ENCODE data around the gene GLYR1.

GLYR1 gene

DNA sequence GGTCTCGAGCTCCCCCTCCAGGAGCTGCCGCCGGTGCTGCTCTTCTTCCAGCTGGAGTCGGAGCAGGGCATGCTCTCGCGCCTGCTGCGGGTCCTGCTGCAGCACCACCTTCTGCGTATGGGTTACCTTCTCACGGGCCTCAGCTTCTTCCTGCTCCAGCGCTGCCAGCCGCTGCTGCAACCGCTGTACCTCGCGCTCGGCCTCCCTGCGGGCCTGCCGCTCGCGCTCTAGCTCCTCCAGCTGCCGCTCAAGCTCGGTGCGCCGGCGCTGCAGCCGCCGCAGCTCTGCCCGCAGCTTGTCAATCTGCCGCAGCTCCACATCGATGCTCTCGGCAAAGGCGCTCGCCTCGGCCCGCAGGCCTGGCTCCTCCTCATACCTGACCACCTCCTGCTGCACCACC is 37.1 kb upstream of the GLYR1 start:
- no peak for DNase-seq
- Mint-ChIP-seq H3K27ac (peak overlapping the region in 1 of 2 donors; percentile 92), H3K9me3 (no peaks in the 10 kb centered on the region), H3K27me3 (no peaks in the 10 kb centered on the region), H3K4me1 (no peaks in the 10 kb centered on the region), H3K4me3 (no peak overlapping the region)
- no peak for ATAC-seq

DNA sequence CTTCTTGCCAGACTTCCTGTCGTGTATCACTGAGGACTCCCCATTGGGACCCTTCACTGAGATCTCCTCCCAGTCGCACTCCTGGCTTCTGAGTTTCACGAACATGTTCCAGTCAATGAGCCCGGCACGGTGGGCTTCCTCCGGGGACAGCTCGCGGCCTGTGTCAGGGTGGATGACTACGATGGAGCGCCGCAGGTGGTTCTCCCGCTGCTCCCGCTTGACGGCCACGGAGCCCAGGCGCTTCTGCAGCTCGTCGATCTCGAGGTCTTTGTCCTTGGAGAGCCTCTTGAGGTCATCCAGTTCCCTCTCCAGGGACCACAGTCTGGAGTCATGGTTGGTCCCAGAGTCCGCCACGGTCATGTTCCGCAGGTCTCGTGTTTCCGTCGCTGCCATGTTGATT is 36.4 kb upstream of the GLYR1 start:
- ATAC-seq (no peak), DNase-seq (no peak)
- Mint-ChIP-seq H3K4me3 (no peak overlapping the region), H3K9me3 (no peaks in the 10 kb centered on the region), H3K27me3 (no peaks in the 10 kb centered on the region), H3K27ac (no peak overlapping the region), H3K4me1 (no peaks in the 10 kb centered on the region)

DNA sequence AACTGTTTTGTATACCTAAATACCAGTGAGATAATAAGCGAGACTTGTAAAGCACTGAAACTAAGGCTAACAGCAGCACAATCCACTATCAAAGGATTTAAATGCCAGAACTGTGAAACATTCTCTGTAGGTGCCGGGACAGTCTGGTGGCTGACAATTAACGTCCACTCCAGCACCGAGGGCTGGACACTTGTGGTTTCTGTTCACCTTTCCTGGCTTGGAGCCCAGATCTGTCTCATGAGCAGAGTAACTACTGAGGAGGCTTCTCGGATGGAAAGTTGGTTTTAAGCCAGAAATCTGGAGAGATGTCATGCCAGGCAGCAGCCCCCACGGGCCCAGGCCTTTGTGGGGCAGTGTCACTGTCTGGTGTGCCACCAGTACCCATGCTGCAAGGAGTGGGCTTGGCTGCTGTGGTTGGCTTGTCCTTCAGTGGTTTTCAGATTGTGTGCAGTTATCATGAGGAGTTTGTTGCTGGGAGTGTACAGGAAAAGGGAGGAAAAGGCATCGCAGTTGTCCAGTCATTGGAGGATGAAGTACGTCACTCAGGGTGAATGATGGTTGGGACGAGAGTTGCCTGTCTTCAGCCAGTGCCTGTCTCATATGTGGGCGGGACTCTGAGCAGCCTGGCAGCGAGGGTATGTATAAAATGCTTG is 35.7 kb upstream of the GLYR1 start:
- DNase-seq (no peak), ATAC-seq (no peak)
- no peak overlapping the region for H3K4me3 Mint-ChIP-seq
- H3K9me3 Mint-ChIP-seq: no peaks in the 10 kb centered on the region
- no peak overlapping the region for H3K27ac Mint-ChIP-seq
- no peaks in the 10 kb centered on the region for H3K27me3 Mint-ChIP-seq
- no peaks in the 10 kb centered on the region for H3K4me1 Mint-ChIP-seq

DNA sequence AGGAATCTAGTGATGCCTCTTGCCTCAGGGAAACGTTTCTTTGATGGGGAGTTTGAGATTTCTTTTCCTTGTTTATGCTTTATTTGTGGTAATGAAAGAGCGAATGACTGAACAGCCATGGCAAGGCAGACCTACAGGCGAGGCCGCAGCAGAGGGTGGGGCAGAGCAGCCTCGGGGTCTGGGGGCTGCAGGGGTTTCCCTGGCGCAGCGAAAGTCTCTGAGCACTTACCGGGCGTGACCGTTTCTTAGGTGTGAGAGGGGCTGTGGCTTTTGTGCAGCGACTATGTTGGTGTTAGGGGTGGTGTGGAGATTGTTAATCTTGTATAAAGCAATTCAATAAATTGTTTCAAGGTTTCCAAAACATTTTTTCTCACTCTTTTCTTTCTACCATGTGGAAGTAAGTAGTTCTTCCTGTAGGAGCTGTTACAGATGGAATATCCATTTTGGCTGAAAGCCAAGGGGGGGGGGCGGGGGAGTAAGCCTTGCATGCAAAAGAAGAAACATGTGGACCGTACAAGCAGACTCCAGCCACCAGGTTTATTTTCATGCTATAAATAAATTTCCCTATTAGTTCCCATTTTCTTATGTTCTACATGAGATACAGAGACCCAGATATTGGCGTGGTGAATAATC is 35.0 kb upstream of the GLYR1 start:
- H3K4me3 Mint-ChIP-seq: no peak overlapping the region
- H3K4me1 Mint-ChIP-seq: no peaks in the 10 kb centered on the region
- peak overlapping the region in 1 of 2 donors; percentile 44 for H3K27ac Mint-ChIP-seq
- H3K9me3 Mint-ChIP-seq: no peaks in the 10 kb centered on the region
- no peaks in the 10 kb centered on the region for H3K27me3 Mint-ChIP-seq
- DNase-seq (no peak), ATAC-seq (no peak)

DNA sequence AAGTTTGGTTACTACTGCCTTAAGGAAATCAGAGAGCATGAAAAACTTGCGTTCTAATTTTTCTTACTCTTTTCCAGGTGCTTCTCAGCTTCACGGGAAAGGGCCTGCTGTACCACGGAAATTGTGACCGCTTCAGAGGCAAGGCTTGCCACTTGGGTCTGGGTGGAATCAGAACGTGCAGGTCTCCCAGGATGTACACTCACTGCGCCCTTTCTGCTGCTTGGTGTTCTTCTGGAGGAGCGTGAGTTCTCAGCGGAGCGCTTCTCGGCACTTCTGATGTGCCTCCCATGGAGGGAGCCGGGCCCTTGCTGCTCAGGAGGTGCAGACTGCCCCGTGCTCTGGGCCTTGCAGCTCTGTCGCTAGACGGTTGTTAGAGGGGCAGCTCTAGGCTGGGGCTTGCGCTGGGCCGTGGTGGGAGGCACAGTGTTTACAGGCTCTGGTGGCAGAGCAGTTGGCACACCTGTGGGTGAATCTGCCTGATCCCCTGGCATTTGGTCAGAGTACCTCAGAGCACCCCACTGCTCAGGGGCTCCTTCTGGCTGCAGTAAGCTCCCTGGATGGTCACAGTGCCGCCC is 33.0 kb upstream of the GLYR1 start:
- Mint-ChIP-seq H3K9me3 (no peaks in the 10 kb centered on the region), H3K4me1 (no peaks in the 10 kb centered on the region), H3K4me3 (no peak overlapping the region), H3K27ac (peak overlapping the region in 1 of 2 donors; percentile 27), H3K27me3 (no peaks in the 10 kb centered on the region)
- no peak for DNase-seq
- no peak for ATAC-seq

DNA sequence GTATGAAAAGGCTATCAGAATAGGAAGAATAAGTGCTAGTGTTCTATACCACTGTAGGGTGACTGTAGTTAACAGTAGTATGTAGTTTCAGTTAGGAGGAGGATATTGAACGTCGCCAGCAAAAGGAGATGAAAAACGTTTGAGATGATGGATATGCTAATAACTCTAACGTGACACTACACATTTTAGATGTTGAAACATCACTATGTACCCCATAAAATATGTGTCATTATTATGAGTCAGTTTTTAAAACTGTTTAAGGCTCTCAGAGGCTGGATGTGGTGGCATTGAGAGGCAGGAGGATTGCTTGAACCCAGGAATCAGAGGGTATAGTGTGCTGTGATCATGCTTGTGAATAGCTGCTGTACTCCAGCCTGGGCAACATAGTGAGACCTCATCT is 32.0 kb upstream of the GLYR1 start:
- Mint-ChIP-seq H3K9me3 (no peaks in the 10 kb centered on the region), H3K27me3 (no peaks in the 10 kb centered on the region), H3K4me1 (no peaks in the 10 kb centered on the region), H3K27ac (peak overlapping the region in 1 of 2 donors; percentile 34), H3K4me3 (no peak overlapping the region)
- DNase-seq (no peak), ATAC-seq (no peak)

DNA sequence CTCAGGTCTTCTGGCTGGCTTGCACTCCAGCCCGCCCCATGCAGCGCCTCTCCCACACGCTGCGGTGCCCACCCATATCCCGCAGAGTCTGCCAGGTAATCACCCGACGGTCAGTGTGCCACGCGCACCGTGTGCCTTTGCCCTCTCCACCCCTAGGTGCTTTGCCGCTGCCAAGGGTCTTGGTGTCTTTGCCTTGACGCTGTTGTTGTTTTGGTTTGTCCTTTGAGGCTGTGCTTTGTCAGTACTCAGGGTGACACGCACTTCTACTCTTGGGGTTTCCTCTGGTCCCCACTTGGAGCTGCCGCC is 30.2 kb upstream of the GLYR1 start:
- Mint-ChIP-seq H3K4me3 (no peak overlapping the region), H3K27ac (no peak overlapping the region)
- ATAC-seq: no peak

DNA sequence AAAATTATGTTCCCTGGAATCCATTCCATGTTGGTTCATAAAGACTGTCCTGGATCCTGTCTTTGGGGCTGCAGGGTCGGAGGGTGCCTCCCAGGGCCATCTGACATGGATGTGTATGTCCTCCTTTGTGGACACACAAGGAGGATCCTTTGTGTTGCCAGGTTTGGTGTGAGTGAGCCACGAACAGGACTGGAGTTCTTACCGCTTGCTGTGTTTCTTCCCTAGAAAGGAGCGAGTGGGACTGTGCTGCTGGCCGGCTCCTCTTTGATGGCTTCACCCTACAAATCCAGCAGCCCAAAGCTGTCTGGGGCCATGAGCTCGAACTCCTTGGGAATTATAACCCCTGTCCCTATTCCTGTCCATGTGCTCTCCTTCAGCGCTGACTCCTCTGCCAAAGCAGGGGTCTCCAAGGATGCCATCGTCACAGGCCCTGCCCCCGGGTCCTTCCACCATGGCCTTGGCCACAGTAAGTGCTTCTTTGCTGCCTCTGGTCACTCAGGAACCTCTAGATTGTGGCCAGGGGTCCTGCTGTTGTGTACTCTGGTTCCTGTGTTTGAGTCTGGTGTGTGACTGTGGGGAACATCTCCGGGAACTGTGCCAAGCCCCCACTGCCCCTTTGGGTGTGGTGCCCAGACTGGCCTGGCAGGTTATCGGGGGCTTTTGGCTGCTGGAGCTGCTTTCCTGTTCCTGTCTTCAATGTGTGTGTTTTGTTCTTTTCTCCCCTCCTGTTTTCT is 29.7 kb upstream of the GLYR1 start:
- H3K27ac Mint-ChIP-seq: peak overlapping the region; percentile 24 to 72
- no peaks in the 10 kb centered on the region for H3K9me3 Mint-ChIP-seq
- H3K27me3 Mint-ChIP-seq: no peaks in the 10 kb centered on the region
- DNase-seq: no peak
- no peak for ATAC-seq
- H3K4me3 Mint-ChIP-seq: no peak overlapping the region
- H3K4me1 Mint-ChIP-seq: no peaks in the 10 kb centered on the region

More for the DNA sequence above, 30.2 kb upstream of the GLYR1 start:
- Mint-ChIP-seq H3K4me1 (no peaks in the 10 kb centered on the region), H3K27me3 (no peaks in the 10 kb centered on the region), H3K9me3 (no peaks in the 10 kb centered on the region)
- no peak for DNase-seq

DNA sequence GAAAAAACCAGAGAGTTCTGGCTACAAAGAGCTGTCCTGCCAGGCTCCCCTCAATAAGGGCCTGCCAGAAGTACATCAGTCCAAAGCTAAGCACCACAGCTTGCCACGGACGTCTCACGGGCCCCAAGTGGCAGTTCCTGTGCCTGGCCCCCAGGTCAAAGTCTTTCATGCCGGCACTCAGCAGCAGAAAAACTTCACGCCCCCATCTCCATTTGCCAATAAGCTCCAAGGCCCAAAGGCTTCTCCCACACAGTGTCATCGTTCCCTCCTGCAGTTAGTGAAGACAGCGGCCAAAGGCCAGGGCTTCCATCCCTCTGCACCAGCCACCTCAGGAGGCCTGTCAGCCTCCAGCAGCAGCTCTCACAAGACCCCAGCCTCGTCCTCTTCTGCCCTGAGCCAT is 27.6 kb upstream of the GLYR1 start:
- no peak for ATAC-seq
- H3K4me1 Mint-ChIP-seq: no peaks in the 10 kb centered on the region
- peak overlapping the region; percentile 27 to 86 for H3K27ac Mint-ChIP-seq

DNA sequence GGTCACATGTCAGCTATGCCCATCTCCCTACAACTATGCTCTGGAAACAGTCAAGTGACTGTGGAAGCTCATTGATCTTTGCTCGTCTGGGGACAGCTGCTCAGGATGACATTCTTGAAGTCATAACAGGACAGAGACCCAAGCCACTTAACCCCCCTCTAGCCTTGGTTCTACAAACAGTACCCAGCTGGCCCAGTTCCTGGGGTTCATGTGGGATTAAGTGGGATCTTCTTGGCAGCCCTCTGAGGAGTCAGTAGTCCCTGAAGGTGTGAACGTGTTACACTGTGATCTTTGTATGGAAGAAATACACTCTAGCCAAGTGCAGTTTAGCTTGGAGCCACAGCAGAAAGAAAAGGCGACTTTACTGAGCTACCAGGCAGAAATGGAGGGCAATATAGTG is 26.0 kb upstream of the GLYR1 start:
- DNase-seq (no peak), ATAC-seq (no peak)
- no peaks in the 10 kb centered on the region for H3K4me1 Mint-ChIP-seq
- no peak overlapping the region for H3K4me3 Mint-ChIP-seq
- H3K9me3 Mint-ChIP-seq: no peaks in the 10 kb centered on the region
- H3K27me3 Mint-ChIP-seq: no peaks in the 10 kb centered on the region
- no peak overlapping the region for H3K27ac Mint-ChIP-seq

More for the DNA sequence above, 27.6 kb upstream of the GLYR1 start:
- Mint-ChIP-seq H3K4me3 (no peak overlapping the region), H3K9me3 (no peaks in the 10 kb centered on the region), H3K27me3 (no peaks in the 10 kb centered on the region)
- DNase-seq: no peak

DNA sequence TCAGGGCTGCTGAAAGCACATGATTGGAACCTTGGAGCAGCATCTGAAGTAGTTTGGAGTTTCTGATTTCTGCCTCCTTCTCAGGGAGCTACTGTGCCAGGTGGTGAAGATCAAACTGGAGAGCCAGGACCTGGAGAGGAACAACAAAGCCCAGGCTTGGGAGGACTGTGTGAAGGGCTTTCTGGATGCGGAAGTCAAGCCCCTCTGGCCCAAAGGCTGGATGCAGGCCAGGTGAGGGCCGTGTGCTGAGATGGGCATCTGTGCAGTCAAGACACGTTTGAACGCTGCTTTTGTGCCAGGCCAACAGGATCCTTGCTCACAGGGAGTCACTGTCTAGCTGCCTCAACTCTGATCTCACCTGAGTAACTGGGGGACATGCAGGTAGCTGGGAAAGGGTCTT is 24.0 kb upstream of the GLYR1 start:
- H3K4me3 Mint-ChIP-seq: no peak overlapping the region
- H3K27me3 Mint-ChIP-seq: no peaks in the 10 kb centered on the region
- no peak overlapping the region for H3K27ac Mint-ChIP-seq
- peaks cover 5% of the 10 kb centered on the region for H3K4me1 Mint-ChIP-seq
- ATAC-seq (no peak), DNase-seq (no peak)
- no peaks in the 10 kb centered on the region for H3K9me3 Mint-ChIP-seq

DNA sequence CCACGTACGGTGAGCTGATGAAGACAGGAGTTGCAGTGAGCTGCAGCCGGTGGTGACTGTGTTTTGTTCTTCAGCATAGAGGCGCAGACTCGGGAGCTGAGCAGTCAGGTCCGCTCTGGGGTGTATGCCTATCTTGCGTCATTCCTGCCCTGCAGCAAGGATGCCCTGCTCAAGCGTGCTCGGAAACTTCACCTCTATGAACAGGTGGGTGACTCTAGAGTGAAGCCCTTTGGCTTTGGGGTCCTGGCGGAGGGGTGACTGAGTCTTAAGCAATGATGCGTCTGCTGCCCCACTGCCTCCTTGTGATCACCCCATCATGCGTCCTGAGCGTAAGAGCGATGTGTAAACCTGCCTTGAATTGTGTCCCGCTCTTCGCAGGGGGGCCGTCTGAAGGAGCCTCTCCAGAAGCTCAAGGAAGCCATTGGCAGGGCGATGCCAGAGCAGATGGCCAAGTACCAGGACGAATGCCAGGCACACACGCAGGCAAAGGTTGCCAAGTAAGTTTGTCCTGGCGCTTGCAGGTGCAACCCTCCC is 23.1 kb upstream of the GLYR1 start:
- ATAC-seq (no peak), DNase-seq (no peak)
- Mint-ChIP-seq H3K4me3 (no peak overlapping the region), H3K4me1 (peaks cover 5% of the 10 kb centered on the region), H3K27me3 (no peaks in the 10 kb centered on the region), H3K27ac (no peak overlapping the region), H3K9me3 (no peaks in the 10 kb centered on the region)

DNA sequence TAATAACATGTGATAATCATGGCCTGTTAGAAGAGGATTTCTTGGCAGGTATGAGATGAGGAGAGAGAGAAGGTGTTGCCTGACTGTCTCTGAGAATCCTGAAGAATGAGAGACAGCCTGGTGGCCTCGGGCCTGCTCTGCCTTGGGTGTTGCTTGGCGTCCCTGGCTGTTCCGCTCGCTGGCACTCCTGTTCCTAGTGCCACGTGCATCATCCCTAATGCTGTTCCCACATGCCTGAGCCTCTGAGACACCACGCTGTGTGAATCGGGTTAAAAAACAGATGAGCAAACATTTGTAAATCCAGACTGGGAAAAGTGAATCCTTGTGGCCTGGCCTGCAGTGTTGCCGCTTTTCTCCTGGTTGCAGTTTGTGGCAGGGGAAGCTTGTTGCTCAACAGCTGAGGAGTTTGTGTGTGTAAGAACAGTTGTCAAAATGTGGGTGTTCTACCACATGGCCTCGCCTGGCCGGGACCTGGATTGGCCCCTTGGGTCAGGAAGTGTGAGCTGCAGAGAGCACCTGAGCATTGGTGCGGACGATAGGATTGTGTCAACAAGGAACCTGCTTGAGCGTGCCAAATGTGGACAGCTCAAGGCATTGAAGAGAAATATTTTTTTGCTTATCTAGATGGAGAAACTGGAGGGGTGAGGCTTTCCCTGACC is 22.2 kb upstream of the GLYR1 start:
- peaks cover 5% of the 10 kb centered on the region for H3K4me1 Mint-ChIP-seq
- no peak for ATAC-seq
- no peak for DNase-seq
- H3K27me3 Mint-ChIP-seq: no peaks in the 10 kb centered on the region
- H3K27ac Mint-ChIP-seq: no peak overlapping the region
- H3K9me3 Mint-ChIP-seq: no peaks in the 10 kb centered on the region
- no peak overlapping the region for H3K4me3 Mint-ChIP-seq

DNA sequence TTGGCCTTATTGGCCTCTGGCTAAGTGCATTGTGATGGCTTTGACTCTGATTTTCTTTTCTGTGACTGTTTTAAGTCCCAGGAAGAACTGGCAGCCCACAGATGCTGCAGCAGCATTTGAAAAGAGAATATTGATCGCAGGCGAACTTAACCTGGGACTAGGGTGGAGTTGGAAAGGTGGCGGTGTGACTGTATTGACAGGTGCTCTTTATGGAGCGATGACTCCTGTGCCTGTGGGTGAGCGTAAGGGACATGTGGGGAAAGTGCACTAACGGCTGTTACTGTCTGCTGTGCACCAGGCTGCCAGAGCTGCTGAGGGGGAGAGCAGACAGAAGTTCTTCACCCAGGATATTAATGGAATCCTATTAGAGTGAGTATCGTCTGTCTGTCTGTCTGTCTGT is 21.4 kb upstream of the GLYR1 start:
- H3K4me3 Mint-ChIP-seq: no peak overlapping the region
- H3K9me3 Mint-ChIP-seq: no peaks in the 10 kb centered on the region
- H3K4me1 Mint-ChIP-seq: peaks cover 5% of the 10 kb centered on the region
- H3K27ac Mint-ChIP-seq: no peak overlapping the region
- ATAC-seq (no peak), DNase-seq (no peak)
- H3K27me3 Mint-ChIP-seq: no peaks in the 10 kb centered on the region

DNA sequence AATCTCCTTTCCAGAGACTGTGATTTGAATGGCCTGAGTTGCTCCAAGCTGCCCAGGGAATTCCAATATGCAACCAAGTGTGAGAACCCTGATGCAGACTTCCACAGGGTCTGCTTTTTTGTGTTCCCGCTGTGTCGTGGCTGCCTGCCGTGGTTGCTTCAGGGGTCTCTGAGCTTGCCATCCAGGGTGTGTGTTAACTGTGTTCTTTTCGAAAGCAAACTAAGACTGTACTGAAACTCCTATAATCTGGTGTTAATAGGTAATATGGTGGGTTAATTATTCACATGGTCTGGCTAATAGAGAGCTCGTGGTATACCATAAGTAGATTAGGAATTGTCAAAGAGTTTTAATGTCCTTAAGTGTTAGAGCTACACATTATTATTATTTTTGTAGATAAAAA is 20.9 kb upstream of the GLYR1 start:
- Mint-ChIP-seq H3K27ac (no peak overlapping the region), H3K27me3 (no peaks in the 10 kb centered on the region)
- ATAC-seq: no peak

DNA sequence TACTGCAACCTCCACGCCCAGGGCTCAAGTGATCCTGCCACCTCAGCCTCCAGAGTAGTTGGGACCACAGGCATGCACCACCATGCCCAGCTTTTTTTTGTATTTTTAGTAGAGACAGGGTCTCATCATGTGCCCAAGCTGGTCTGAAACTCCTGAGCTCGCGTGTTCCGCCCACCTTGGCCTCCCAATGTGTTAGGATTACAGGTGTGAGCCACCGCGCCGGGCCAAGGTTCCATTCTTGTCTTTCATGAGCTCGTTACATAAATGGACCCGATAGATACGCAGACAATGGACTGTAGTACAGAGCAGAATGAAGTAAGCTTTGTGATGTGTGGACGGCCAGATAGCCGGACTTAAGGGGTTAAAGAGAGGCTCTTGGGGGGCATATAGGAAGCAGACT is 19.5 kb upstream of the GLYR1 start:
- Mint-ChIP-seq H3K4me1 (peaks cover 5% of the 10 kb centered on the region), H3K9me3 (no peaks in the 10 kb centered on the region), H3K27ac (no peak overlapping the region), H3K27me3 (no peaks in the 10 kb centered on the region), H3K4me3 (no peak overlapping the region)
- ATAC-seq (no peak), DNase-seq (no peak)

More for the DNA sequence above, 20.9 kb upstream of the GLYR1 start:
- no peak for DNase-seq
- H3K4me1 Mint-ChIP-seq: peaks cover 5% of the 10 kb centered on the region
- H3K9me3 Mint-ChIP-seq: no peaks in the 10 kb centered on the region
- H3K4me3 Mint-ChIP-seq: no peak overlapping the region
